ENCODE data around the gene TEX264.
"Not testable (repeated sequence)": the region's sequence is repeated elsewhere in the genome, so short reads cannot be mapped to it uniquely, and the experiment has no call there.

TEX264 gene

GRCh38 chr3:51715231-51715976, 44.4 kb downstream of the TEX264 start:
- DNase-seq (ENCODE audit: low read depth, low spot score) = no peak

DNA sequence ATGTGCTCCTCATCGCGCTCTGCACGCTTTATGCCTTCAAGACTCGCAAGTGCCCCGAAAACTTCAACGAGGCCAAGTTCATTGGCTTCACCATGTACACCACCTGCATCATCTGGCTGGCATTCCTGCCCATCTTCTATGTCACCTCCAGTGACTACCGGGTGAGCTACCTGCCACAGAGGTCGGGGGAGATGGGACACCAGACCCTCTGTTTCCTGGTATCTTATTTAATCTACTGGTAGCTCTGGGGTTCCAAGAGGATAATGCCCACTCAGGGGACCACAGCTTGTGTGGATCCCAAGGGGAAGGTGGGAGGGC, 44.9 kb downstream of the TEX264 start:
- DNase-seq (ENCODE audit: low read depth, low spot score) = no peak

DNA sequence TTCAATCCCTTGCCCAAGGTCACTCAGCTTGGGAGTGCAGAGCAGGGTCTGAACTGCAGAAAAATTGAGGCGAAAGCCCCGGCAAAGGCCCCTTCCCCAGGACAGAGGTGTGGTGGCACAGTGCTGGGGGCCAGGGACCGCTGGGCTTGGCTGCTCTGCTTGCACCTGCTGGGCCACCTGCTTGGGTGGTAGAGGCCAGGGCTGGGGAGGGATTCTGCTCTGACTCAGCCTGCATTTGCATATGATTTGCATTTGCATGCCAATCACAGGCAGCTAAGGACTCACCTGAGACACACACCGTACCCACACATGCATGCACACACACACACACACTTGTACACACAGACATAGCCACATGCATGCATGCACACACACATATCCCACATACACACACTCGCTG, 45.8 kb downstream of the TEX264 start:
- no peak for DNase-seq (ENCODE audit: low read depth, low spot score)

DNA sequence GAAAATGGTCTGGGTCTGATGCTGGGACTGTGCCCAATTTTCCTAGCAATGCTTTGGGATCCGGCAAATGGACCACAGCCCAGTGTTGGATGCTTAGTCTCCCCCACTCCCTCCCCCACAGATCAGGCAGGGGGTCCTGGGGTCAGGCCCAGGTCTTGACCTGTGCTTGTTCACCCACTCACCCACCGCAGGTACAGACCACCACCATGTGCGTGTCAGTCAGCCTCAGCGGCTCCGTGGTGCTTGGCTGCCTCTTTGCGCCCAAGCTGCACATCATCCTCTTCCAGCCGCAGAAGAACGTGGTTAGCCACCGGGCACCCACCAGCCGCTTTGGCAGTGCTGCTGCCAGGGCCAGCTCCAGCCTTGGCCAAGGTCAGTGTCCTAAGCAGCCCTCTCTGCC, 46.4 kb downstream of the TEX264 start:
- no peak for DNase-seq (ENCODE audit: low read depth, low spot score)

- DNase-seq (ENCODE audit: low read depth, low spot score) = no peak
These were observed 46.9 kb downstream of the TEX264 start for GRCh38 chr3:51717947-51718346.

GRCh38 chr3:51718547-51719409, 47.7 kb downstream of the TEX264 start:
- DNase-seq (ENCODE audit: low read depth, low spot score) = no peak

GRCh38 chr3:51719410-51720025, 48.5 kb downstream of the TEX264 start:
- DNase-seq (ENCODE audit: low read depth, low spot score) = no peak

DNA sequence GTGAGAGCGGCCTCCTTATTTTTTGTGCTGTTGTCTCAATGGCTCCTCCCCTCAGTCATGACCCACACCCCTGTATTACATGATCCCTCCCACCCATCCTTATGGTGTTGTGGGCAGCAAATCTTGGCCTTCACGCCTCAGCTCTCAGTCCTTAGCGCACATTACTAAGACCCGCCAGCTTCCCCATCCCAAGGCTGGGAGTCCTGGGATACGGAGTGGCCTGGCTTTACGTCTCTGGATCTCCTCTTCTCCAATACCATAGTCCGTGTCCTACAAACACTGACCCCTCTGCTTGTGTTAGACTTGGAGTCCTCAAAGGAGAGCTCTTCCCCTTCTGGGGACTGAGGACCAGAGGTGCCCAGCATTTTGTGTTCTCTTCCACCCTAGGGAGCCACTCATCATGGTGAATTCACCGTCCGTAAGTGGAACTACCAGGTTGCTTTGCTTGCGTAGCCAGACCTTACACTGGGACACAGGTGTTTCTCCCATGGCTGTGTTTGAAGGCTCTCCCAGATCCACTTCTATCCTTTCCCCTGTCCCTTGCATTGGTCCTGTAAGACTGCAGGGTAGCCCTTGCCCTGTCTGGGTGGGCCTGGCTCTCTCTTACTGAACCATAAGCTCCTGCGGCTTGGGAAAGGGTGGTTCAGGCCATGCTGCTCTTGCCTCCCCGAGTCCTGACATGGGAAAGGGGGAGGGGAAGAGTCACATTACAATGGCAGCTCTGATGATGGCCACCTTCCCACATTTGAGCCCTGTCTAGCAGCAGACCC, 49.4 kb downstream of the TEX264 start:
- no peak for DNase-seq (ENCODE audit: low read depth, low spot score)

- DNase-seq (ENCODE audit: low read depth, low spot score) = no peak
These were observed 50.2 kb downstream of the TEX264 start for GRCh38 chr3:51721062-51721745.

DNA sequence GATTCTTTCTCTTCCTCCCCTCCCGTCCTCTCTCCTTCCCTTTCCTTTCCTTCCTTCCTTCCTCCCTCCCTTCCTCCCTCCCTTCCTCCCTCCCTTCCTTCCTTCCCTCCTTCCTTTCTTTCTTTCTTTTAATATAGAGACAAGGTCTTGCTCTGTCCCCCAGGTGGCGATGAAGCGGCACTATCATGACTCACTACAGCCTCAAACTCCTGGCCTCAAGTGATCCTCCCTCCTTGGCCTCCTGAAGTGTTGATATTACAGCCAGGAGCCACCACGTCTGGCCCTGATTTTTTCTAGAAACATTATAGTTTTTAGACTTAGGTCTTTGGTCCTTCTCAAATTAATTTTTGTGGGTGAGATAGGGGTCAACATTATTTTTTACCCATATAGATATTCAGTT, 51.3 kb downstream of the TEX264 start:
- DNase-seq (ENCODE audit: low read depth, low spot score) = no peak

- DNase-seq (ENCODE audit: low read depth, low spot score) = no peak
These were observed 56.4 kb downstream of the TEX264 start for GRCh38 chr3:51727500-51727899.

DNA sequence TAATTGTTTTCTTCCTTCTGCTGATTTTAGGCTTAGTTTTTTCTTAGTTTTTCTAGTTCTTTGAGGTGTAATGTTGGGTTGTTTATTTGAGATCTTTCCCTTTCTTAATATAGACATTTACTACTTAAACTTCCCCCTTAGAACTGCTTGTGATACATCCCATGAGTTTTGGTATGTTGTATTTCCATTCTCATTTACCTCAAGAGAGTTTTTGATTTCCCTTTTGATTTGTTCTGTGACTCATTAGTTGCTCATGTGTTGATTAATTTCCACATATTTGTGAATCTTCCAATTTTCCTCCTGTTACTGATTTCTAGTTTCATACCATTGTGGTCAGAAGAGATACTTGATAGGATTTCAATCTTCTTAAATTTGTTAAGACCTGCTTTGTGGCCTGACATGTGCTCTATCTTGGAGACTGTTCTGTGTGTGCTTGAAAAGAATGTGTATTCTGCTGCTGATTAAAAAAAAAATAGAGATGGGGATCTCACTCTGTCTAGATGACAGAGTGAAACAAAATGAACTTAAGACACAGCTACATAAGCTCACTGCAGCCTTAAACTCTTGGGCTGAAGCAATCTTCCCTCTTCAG, 58.1 kb downstream of the TEX264 start:
- no peak for DNase-seq (ENCODE audit: low read depth, low spot score)

DNA sequence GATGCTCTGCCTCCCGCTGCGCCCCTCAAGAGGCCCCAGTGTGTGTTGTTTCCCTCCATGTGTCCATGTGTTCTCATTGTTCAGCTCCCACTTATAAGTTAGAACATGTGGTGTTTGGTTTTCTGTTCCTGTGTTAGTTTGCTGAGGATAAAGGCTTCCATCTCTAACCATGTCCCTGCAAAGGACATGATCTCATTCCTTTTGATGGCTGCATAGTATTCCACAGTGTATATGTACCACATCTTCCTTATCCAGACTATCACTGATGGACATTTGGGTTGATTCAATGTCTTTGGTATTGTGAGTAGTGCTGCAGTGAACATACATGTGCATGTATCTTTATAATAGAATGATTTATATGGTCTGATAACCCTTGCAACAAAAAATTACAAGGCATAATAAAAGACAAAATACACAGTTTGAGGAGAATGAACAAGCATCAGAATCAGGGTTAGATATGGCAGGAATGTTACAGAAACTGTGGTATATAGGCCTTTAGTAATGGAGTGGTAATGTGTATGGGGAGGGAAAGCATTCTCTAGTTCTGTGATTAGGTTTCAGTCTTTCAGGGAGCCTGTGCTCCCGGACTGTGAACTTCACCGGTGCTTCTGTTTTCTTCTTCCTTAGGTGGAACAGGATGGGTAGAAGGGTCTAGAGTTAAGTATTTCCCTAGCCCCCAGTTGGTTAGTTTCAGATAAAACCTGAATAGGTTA, 63.0 kb downstream of the TEX264 start:
- DNase-seq (ENCODE audit: low read depth, low spot score) = no peak

- no peak for DNase-seq (ENCODE audit: low read depth, low spot score)
These were observed 63.5 kb downstream of the TEX264 start for GRCh38 chr3:51734572-51734907.

- DNase-seq (ENCODE audit: low read depth, low spot score) = no peak
These were observed 64.0 kb downstream of the TEX264 start for GRCh38 chr3:51735039-51735438.

DNA sequence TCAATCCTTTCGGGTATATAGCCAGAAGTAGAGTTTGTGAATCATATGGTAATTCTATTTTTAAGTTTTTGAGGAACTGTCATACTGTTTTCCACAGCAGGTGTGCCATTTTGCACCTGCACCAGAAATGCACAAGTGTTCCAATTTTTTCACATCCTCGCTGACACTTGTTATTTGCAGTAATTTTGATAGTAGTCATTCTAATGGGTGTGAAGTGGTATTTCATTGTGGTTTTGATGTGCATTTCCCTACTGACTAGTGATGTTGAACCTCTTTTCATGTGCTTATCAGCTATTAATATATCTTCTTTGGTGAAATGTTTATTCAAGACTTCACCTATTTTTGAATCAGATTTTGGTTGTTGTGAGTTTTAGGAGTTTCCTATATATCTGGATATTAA, 64.9 kb downstream of the TEX264 start:
- no peak for DNase-seq (ENCODE audit: low read depth, low spot score)

DNA sequence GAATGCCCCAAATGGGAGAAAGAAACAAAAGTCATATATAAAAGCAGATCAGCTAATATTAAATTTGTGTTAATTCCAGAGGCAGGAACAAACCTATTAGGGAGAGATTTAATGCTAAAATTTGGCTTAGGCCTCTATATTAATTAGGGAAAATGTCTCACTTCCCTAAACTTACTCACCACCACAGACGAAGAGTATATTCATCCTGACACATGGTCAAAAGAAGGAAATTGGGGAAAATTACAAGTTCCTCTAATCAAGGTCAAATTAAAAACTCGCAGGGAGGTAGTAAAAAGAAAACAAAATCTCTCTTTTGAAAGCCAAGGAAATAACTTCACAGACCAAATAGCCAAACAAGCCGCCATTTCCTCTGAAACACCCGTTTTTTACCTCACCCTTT, 68.1 kb downstream of the TEX264 start:
- no peak for DNase-seq (ENCODE audit: low read depth, low spot score)

DNA sequence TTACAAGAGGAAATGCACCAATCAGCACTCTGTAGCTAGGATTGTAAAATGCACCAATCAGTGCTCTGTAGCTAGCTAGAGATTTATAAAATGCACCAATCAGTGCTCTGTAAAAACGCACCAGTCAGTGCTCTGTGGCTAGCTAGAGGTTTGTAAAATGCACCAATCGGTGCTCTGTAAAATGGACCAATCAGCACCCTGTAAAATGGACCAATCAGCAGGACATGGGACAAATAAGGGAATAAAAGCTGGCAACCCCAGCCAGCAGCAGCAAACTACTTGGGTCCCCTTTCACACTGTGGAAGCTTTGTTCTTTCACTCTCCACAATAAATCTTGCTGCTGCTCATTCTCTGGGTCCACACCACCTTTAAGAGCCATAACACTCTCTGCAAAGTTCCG, 71.3 kb downstream of the TEX264 start:
- not testable (repeated sequence) for DNase-seq (ENCODE audit: low read depth, low spot score)

DNA sequence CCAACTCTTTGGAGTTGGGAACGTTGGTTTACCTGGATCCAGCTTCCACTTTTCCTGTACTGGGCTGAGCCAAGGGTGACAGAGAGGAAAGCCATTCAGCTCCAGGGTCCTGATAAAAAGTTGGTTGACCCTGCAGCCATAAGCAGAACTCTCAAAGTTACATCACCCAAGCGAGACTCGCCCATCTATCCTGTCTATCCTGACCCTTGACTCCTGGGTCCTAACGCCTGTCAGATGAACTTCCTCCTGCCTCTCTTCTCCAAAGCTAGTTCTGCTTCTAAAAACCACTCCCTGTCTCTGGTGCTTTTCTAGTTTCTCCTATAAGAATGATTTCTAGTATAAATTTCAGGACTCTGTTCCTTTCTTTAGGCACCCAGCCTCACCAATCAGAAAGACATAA, 71.9 kb downstream of the TEX264 start:
- DNase-seq (ENCODE audit: low read depth, low spot score) = not testable (repeated sequence)

GRCh38 chr3:51747840-51748239, 76.8 kb downstream of the TEX264 start:
- DNase-seq (ENCODE audit: low read depth, low spot score) = no peak

GRCh38 chr3:51748327-51748726, 77.3 kb downstream of the TEX264 start:
- DNase-seq (ENCODE audit: low read depth, low spot score) = no peak

All from activated naive CD8-positive, alpha-beta T cell treated with anti-CD3 and anti-CD28 coated beads, Interleukin-2, amount 50 U/mL, for 16 hours (primary cell).